HepG2 (cell line): ENCODE data around the gene TASP1. TPM values are rescaled to one million over a fixed set of nuclear protein-coding genes. Genes with fewer than 3 reads are reported as not detected.

ENCODE experiments used
- ATAC-seq: fragments of 200-7000 bp; cut with Tn5 transposase; 3 replicates; pipeline ENCODE4 v1.9.1; 2020; ENCODE audit warnings: mild to moderate bottlenecking, moderate library complexity
- BruUV-seq: library from RNA; stranded (reverse); fragments of 400-500 nt; replicated peaks from 2 replicates; lab custom pipeline; 2021; lab: Mats Ljungman, UMichigan
- CTCF ChIA-PET: fragments of 300-600 bp; formaldehyde crosslinking; extraction: SDS; loops from one replicate; lab custom pipeline; 2021; ENCODE audit warnings: low total read pairs, inconsistent platforms, low intra/inter-chr PET ratio; lab: Yijun Ruan, JAX
- POLR2A ChIA-PET: fragments of 350-600 bp; sonication (Branson Sonifier 250); formaldehyde crosslinking; loops from one replicate; lab custom pipeline; 2020; ENCODE audit warnings: antibody characterized with exemption, inconsistent platforms; lab: Yijun Ruan, JAX
- DNase-seq: peaks from one replicate; pipeline ENCODE4 v3.0.0-alpha.2; 2015; ENCODE audit warnings: low spot score
- FAIRE-seq: peaks from 3 replicates; lab custom pipeline; 2011; peaks lifted over from hg19 to GRCh38; lab: Jason Lieb, UNC
- H2AFZ ChIP-seq: one replicate; pipeline ENCODE4 v1.6.1; 2011; ENCODE audit warnings: low read length, inconsistent platforms
- H3K27ac ChIP-seq: fragments of 300-600 bp; 3 replicates; pipeline ENCODE4 v1.8.0; 2011; ENCODE audit warnings: mixed run types, mild to moderate bottlenecking, mixed read lengths, low read length, inconsistent platforms; ENCODE audit not compliant: insufficient read depth; ENCODE audit errors: extremely low read length
- H3K27me3 ChIP-seq, 2 experiments: fragments of 200-600 bp in 1 of 2; 2 replicates in 1 of 2; 3 replicates in 1 of 2; pipeline versions ENCODE4 v1.6.0 to v1.8.0; 2011; ENCODE audit warnings: low read length in 2 of 2, mild to moderate bottlenecking in 2 of 2, moderate library complexity in 2 of 2, inconsistent platforms in 1 of 2; ENCODE audit not compliant: insufficient read depth in 2 of 2, control insufficient read depth in 1 of 2
- H3K36me3 ChIP-seq, 2 experiments: fragments of 200-600 bp in 1 of 2; replicated peaks in 1 of 2; 2 replicates in 1 of 2; 3 replicates in 1 of 2; pipeline versions ENCODE4 v1.5.1 to v1.8.0; 2011; ENCODE audit warnings: low read length in 2 of 2, inconsistent platforms in 1 of 2; ENCODE audit not compliant: insufficient read depth in 2 of 2, control insufficient read depth in 1 of 2
- H3K4me1 ChIP-seq: 2 replicates; pipeline ENCODE4 v1.5.1; 2012; ENCODE audit warnings: low read length, inconsistent platforms; ENCODE audit not compliant: insufficient read depth
- H3K4me2 ChIP-seq: 2 replicates; pipeline ENCODE4 v1.6.0; 2011; ENCODE audit warnings: low read depth, low read length, inconsistent platforms
- H3K4me3 ChIP-seq, 3 experiments: fragments of 200-600 bp in 1 of 3; sonication (generic), shearing (Covaris generic) in 1 of 3; replicated peaks in 1 of 3; 2 replicates each; pipeline ENCODE4 v1.5.1; 2011 to 2016; ENCODE audit warnings: low read length in 3 of 3, inconsistent platforms in 2 of 3, low read depth in 2 of 3, mild to moderate bottlenecking in 2 of 3, control low read depth in 1 of 3, mixed read lengths in 1 of 3; ENCODE audit not compliant: insufficient read depth in 1 of 3
- H3K79me2 ChIP-seq: one replicate; pipeline ENCODE4 v1.6.1; 2011; ENCODE audit warnings: low read length, inconsistent platforms; ENCODE audit not compliant: insufficient read depth
- H3K9ac ChIP-seq: 2 replicates; pipeline ENCODE4 v1.6.0; 2011; ENCODE audit warnings: mild to moderate bottlenecking, low read depth, low read length, inconsistent platforms; ENCODE audit not compliant: insufficient read depth
- H3K9me3 ChIP-seq: 2 replicates; pipeline ENCODE4 v1.5.1; 2012; ENCODE audit warnings: mild to moderate bottlenecking, low read length
- H4K20me1 ChIP-seq: 2 replicates; pipeline ENCODE4 v1.6.0; 2011; ENCODE audit warnings: inconsistent platforms, mild to moderate bottlenecking, low read length, moderate library complexity; ENCODE audit not compliant: insufficient read depth
- CEBPG ChIP-seq: IDR thresholded peaks from 2 replicates; pipeline ENCODE4 v1.6.1; 2016
- KLF6 ChIP-seq: IDR thresholded peaks from 2 replicates; pipeline ENCODE4 v1.8.0; 2016; ENCODE audit warnings: missing biosample characterization, missing genetic modification reagents
- RELA ChIP-seq: sonication (generic); formaldehyde crosslinking; IDR thresholded peaks from 2 replicates; pipeline ENCODE4 v1.4.0; 2020; ENCODE audit warnings: missing genetic modification reagents
- ZNF143 ChIP-seq: sonication (generic); formaldehyde crosslinking; IDR thresholded peaks from 2 replicates; pipeline ENCODE4 v1.4.0; 2020; ENCODE audit warnings: missing genetic modification reagents
- ZNF317 ChIP-seq: sonication (generic); formaldehyde crosslinking; IDR thresholded peaks from 2 replicates; pipeline ENCODE4 v1.5.0; 2020; ENCODE audit warnings: mild to moderate bottlenecking, missing genetic modification reagents
- ZNF383 ChIP-seq: sonication (generic); formaldehyde crosslinking; IDR thresholded peaks from 2 replicates; pipeline ENCODE4 v1.4.0; 2020; ENCODE audit warnings: missing genetic modification reagents, mild to moderate bottlenecking, borderline replicate concordance
- ZNF607 ChIP-seq: sonication (generic); formaldehyde crosslinking; IDR thresholded peaks from 2 replicates; pipeline ENCODE4 v1.5.1; 2020; ENCODE audit warnings: missing genetic modification reagents, mild to moderate bottlenecking, borderline replicate concordance
- in situ Hi-C: cut with HindIII; loops from 2 replicates; pipeline ENCODE4 v1.10.0; 2017; ENCODE audit warnings: low pct_unique_long_range_greater_than_20kb; ENCODE audit not compliant: extremely low pct_ligation_motif_present
- intact Hi-C: fragments of 100-400 bp; cut with micrococcal nuclease; formaldehyde crosslinking; loops from one replicate; pipeline ENCODE4 v1.10.0; 2022; ENCODE audit not compliant: unreplicated experiment
- polyA plus RNA-seq, 8 experiments: library from polyadenylated mRNA; depleted of rRNA in 3 of 8; stranded (reverse) in 7 of 8; unstranded in 1 of 8; fragments of >200 nt; fragmentation: Illumina TruSeq in 4 of 8; extraction: Trizol in 4 of 8; gene quantifications; 2 replicates each; pipeline versions ENCODE4 v1.2.1 to v1.2.3, GENCODE V29; 2011 to 2016; ENCODE audit warnings: low read depth in 4 of 8, missing spikeins in 1 of 8, mixed read lengths in 1 of 8; ENCODE audit not compliant: insufficient read depth in 1 of 8
- total RNA-seq, 5 experiments: library from RNA; depleted of rRNA; stranded (reverse); fragments of >200 nt; fragmentation: Illumina TruSeq; extraction: Trizol; gene quantifications; 2 replicates each; pipeline ENCODE4 v1.2.3, GENCODE V29; 2016; ENCODE audit warnings: low read depth in 1 of 5
- TF ChIP-seq, protein P1 (sequence below): sonication (generic); formaldehyde crosslinking; IDR thresholded peaks from 2 replicates; pipeline ENCODE4 v1.5.0; 2020; ENCODE audit warnings: missing genetic modification reagents

The TASP1 gene
- total and polyA plus RNA-seq, 2 of the 13 experiments (the other 11 are each of a cell fraction or from before 2014, with no cell fraction given): 10.0 to 25.2 TPM

DNA sequence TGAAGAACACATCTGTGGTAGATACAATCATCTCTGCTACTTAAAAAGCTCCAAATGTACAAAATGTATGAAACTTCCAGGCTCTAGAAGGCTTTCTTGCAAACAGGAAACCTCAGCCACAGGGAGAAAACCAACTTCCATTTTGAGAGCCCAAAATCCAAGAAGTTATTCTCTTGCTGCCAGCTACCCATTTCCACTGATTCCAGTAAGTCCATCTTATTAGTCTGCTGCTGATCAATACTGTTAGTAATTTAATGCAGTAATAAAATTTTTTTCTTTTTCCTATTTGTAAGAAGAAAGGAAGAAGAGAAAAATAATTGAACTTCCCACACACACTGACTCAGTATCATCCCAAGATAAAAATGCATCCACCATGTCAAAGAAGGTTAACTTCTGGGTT is 169.5 kb downstream of the TASP1 start:
- no peak for ATAC-seq
- no peaks in the 10 kb centered on the region; a peak in 1 of 5 replicates for H3K27me3 ChIP-seq
- H3K4me1 ChIP-seq: no peaks in the 10 kb centered on the region
- no peak overlapping the region for H2AFZ ChIP-seq
- no TSS peak for BruUV-seq
- H3K9me3 ChIP-seq: no peaks in the 10 kb centered on the region
- no peak overlapping the region for H3K9ac ChIP-seq
- in situ Hi-C loops: no loop called here
- TF ChIP-seq ZNF317 (CRISPR knock-in tag) (peak; percentile 98), KLF6 (CRISPR knock-in tag) (no peak), CEBPG (no peak)
- TF ChIP-seq, all 625 proteins: peak for 1
- ChIA-PET POLR2A (no interaction called here), CTCF (no interaction called here)
- H3K27ac ChIP-seq: no peak overlapping the region
- H3K79me2 ChIP-seq: no peaks in the 10 kb centered on the region
- FAIRE-seq (no peak), DNase-seq (no peak)
- H4K20me1 ChIP-seq: no peaks in the 10 kb centered on the region
- intact Hi-C loops: no loop called here
- no peak overlapping the region for H3K4me3 ChIP-seq
- H3K36me3 ChIP-seq: peaks cover 0 to 1% of the 10 kb centered on the region in 2 experiments; a peak in 1 of 5 replicates
- no peak overlapping the region for H3K4me2 ChIP-seq

DNA sequence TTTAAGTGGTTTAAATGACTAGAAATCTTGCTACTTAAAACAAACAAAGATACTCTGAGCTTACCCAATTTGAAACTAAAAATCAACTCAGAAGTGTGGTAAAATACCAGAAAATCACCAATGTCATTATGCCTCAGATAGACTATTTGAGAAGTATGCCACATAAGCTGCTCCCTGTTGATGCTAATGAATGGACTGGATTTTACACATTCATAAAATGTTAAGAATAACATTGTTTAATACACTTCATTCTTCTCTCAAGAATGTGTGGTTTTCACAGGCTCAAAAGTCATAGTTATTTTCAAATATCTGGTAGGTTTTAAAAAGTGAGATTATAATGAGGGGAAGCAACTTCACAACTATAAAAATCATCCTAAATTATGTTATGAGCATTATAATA is 170.6 kb downstream of the TASP1 start:
- DNase-seq: no peak
- Histone ChIP-seq H3K4me1 (no peaks in the 10 kb centered on the region), H3K9ac (no peak overlapping the region), H3K4me3 (no peak overlapping the region), H4K20me1 (no peaks in the 10 kb centered on the region), H2AFZ (no peak overlapping the region), H3K9me3 (no peaks in the 10 kb centered on the region), H3K79me2 (no peaks in the 10 kb centered on the region), H3K4me2 (no peak overlapping the region), H3K36me3 (peaks cover 0 to 1% of the 10 kb centered on the region in 2 experiments; a peak in 1 of 5 replicates), H3K27ac (no peak overlapping the region), H3K27me3 (no peaks in the 10 kb centered on the region; a peak in 1 of 5 replicates)
- BruUV-seq: no TSS peak
- intact Hi-C loops (no loop called here), in situ Hi-C loops (no loop called here)
- ATAC-seq: no peak
- FAIRE-seq: no peak
- POLR2A ChIA-PET: no interaction called here
- CTCF ChIA-PET: no interaction called here
- TF ChIP-seq RELA (CRISPR knock-in tag) (no peak), ZNF607 (CRISPR knock-in tag) (no peak), ZNF143 (CRISPR knock-in tag) (no peak), ZNF383 (CRISPR knock-in tag) (no peak)
- TF ChIP-seq, protein P1, sequence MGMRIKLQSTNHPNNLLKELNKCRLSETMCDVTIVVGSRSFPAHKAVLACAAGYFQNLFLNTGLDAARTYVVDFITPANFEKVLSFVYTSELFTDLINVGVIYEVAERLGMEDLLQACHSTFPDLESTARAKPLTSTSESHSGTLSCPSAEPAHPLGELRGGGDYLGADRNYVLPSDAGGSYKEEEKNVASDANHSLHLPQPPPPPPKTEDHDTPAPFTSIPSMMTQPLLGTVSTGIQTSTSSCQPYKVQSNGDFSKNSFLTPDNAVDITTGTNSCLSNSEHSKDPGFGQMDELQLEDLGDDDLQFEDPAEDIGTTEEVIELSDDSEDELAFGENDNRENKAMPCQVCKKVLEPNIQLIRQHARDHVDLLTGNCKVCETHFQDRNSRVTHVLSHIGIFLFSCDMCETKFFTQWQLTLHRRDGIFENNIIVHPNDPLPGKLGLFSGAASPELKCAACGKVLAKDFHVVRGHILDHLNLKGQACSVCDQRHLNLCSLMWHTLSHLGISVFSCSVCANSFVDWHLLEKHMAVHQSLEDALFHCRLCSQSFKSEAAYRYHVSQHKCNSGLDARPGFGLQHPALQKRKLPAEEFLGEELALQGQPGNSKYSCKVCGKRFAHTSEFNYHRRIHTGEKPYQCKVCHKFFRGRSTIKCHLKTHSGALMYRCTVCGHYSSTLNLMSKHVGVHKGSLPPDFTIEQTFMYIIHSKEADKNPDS (CRISPR knock-in tag): no peak
